Measurements from ENCODE around the gene DHODH. TPM values are rescaled to one million over a fixed set of nuclear protein-coding genes. Genes with fewer than 3 reads are reported as not detected.

The DHODH gene
- total and polyA plus RNA-seq, 2 of the 13 experiments (the other 11 are each of a cell fraction or from before 2014, with no cell fraction given), result 10.7 to 16.4 TPM

DNA sequence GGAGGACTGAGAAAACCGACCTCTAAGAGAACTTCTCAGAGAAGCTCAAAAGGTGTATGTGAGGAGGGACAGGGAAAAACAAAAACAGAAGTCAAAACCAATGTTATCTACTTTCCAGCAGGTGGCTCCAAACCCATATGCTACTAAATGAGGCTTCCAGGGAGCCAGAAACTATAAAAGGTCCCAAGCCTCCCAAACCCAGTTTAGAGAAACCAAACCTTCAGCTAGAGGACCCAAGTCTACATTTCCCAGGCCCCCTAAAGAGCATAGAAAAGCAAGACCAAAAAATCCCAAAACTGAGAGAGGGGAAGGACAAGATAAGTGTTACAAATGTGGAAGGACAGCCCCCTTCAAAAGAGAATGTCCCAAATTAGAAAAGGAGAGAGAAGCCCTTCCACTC lies 58.2 kb downstream of the DHODH start:
- Histone ChIP-seq H3K4me3 (replicated peaks in 1 of 3; ENCODE audit: insufficient read depth in 1 of 3, low read depth in 2 of 3, low read length in 3 of 3) (no peak overlapping the region), H3K36me3 (replicated peaks in 1 of 2; ENCODE audit: control insufficient read depth in 1 of 2, insufficient read depth in 2 of 2, low read length in 2 of 2) (no peaks in the 10 kb centered on the region; a peak in 1 of 5 replicates), H4K20me1 (ENCODE audit: insufficient read depth, low read length) (no peaks in the 10 kb centered on the region), H3K27ac (ENCODE audit: extremely low read length, insufficient read depth, low read length) (no peak overlapping the region), H3K27me3 (ENCODE audit: control insufficient read depth in 1 of 2, insufficient read depth in 2 of 2, low read length in 2 of 2) (no peaks in the 10 kb centered on the region), H3K4me2 (ENCODE audit: low read depth, low read length) (no peak overlapping the region), H2AFZ (ENCODE audit: low read length) (no peak overlapping the region), H3K9me3 (ENCODE audit: low read length) (0 out of 2 replicates have a peak, but pooled peaks cover 4% of the 10 kb centered on the region), H3K4me1 (ENCODE audit: insufficient read depth, low read length) (peaks cover 78% of the 10 kb centered on the region), H3K9ac (ENCODE audit: insufficient read depth, low read depth, low read length) (no peak overlapping the region), H3K79me2 (ENCODE audit: insufficient read depth, low read length) (no peaks in the 10 kb centered on the region)
- DNase-seq (ENCODE audit: low spot score) (peak; percentile 72), ATAC-seq (peak; percentile 44), FAIRE-seq (peak; percentile 79)
- in situ Hi-C loops (cut with HindIII; ENCODE audit: extremely low pct_ligation_motif_present, low pct_unique_long_range_greater_than_20kb), result loop anchor here (5.0 kb wide), 1 partner anchor 36 kb away; no protein-coding TSS in a partner anchor
- 7% methylated on average over 1 of the region's 1 CpG for WGBS (ENCODE audit: low lambda C conversion rate)
- ChIA-PET CTCF (ENCODE audit: low intra/inter-chr PET ratio, low total read pairs) (interaction anchor here (1.1 to 5.2 kb wide), 6 partner anchors 24 to 34 kb away, joined by 3 to 58 read pairs (median 4); partner anchors contain the start of genes DHX38 and TXNL4B), POLR2A (interaction anchor here (0.6 to 4.0 kb wide), 7 partner anchors 12 to 103 kb away, joined by 3 to 36 read pairs (median 5); partner anchors contain the start of genes DHX38, HP and TXNL4B)
- BruUV-seq (replicated peaks), result no TSS peak
- intact Hi-C loops (cut with micrococcal nuclease; ENCODE audit: unreplicated experiment), result loop anchor here (1.0 to 2.0 kb wide), 3 partner anchors 27 to 58 kb away; partner anchors contain the start of genes DHODH, DHX38 and TXNL4B
- TF ChIP-seq KLF16 (CRISPR knock-in tag; IDR thresholded peaks at IDR 0.05), result peak in 1 of 2 experiments; percentile 68; a peak in 1 of 4 replicates
- no peak for TF ChIP-seq MLLT10 (CRISPR knock-in tag; IDR thresholded peaks at IDR 0.05)
- TF ChIP-seq KAT8 (CRISPR knock-in tag; IDR thresholded peaks at IDR 0.05), result 0 out of 2 replicates have a peak, but pooled peaks have one; percentile 21
- TF ChIP-seq TSC22D2 (CRISPR knock-in tag; IDR thresholded peaks at IDR 0.05; ENCODE audit: borderline replicate concordance), result no peak
- TF ChIP-seq SRSF9 (IDR thresholded peaks at IDR 0.05; ENCODE audit: borderline replicate concordance, insufficient read depth, low read depth, low read length, poor library complexity, severe bottlenecking), result no peak
- peak; percentile 81 for TF ChIP-seq STAG1 (CRISPR knock-in tag; IDR thresholded peaks at IDR 0.05)
- no peak for TF ChIP-seq ZMYM3 (CRISPR knock-in tag; IDR thresholded peaks at IDR 0.05)
- no peak for TF ChIP-seq SAFB2 (CRISPR knock-in tag; IDR thresholded peaks at IDR 0.05; ENCODE audit: borderline replicate concordance, low read depth)
- TF ChIP-seq HDAC6 (IDR thresholded peaks at IDR 0.05; ENCODE audit: low read depth, low read length), result no peak
- no peak for TF ChIP-seq FOXA3 (CRISPR knock-in tag; IDR thresholded peaks at IDR 0.05)
- TF ChIP-seq, protein P1, sequence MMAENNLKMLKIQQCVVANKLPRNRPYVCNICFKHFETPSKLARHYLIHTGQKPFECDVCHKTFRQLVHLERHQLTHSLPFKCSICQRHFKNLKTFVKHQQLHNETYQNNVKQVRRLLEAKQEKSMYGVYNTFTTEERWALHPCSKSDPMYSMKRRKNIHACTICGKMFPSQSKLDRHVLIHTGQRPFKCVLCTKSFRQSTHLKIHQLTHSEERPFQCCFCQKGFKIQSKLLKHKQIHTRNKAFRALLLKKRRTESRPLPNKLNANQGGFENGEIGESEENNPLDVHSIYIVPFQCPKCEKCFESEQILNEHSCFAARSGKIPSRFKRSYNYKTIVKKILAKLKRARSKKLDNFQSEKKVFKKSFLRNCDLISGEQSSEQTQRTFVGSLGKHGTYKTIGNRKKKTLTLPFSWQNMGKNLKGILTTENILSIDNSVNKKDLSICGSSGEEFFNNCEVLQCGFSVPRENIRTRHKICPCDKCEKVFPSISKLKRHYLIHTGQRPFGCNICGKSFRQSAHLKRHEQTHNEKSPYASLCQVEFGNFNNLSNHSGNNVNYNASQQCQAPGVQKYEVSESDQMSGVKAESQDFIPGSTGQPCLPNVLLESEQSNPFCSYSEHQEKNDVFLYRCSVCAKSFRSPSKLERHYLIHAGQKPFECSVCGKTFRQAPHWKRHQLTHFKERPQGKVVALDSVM (CRISPR knock-in tag; IDR thresholded peaks at IDR 0.05), result no peak
- TF ChIP-seq HNF4A (CRISPR knock-in tag; IDR thresholded peaks at IDR 0.05), result no peak
- 0 out of 2 replicates have a peak, but pooled peaks have one; percentile 16 for TF ChIP-seq ZKSCAN8 (CRISPR knock-in tag; IDR thresholded peaks at IDR 0.05; ENCODE audit: borderline replicate concordance)
- TF ChIP-seq SOX6 (IDR thresholded peaks at IDR 0.05), result no peak
- TF ChIP-seq SOX6 (CRISPR knock-in tag; IDR thresholded peaks at IDR 0.05), result 0 out of 2 replicates have a peak, but pooled peaks have one; percentile 1
- no peak for TF ChIP-seq ZNF136 (CRISPR knock-in tag; IDR thresholded peaks at IDR 0.05; ENCODE audit: low read depth)
- TF ChIP-seq ZNF282 (IDR thresholded peaks at IDR 0.05; ENCODE audit: partially characterized antibody), result no peak
- TF ChIP-seq ZNF724P (CRISPR knock-in tag; IDR thresholded peaks at IDR 0.05; ENCODE audit: borderline replicate concordance), result no peak
- no peak for TF ChIP-seq CBX2 (IDR thresholded peaks at IDR 0.05; ENCODE audit: low read depth, low read length)
- TF ChIP-seq CBX2 (CRISPR knock-in tag; IDR thresholded peaks at IDR 0.05; ENCODE audit: low read depth), result no peak
- TF ChIP-seq NR1H2 (CRISPR knock-in tag; IDR thresholded peaks at IDR 0.05; ENCODE audit: borderline replicate concordance, low read depth), result no peak
- TF ChIP-seq ZBTB7A (CRISPR knock-in tag; IDR thresholded peaks at IDR 0.05), result no peak
- TF ChIP-seq ZNF235 (CRISPR knock-in tag; IDR thresholded peaks at IDR 0.05; ENCODE audit: borderline replicate concordance), result no peak
- no peak for TF ChIP-seq TBL1XR1 (IDR thresholded peaks at IDR 0.05; ENCODE audit: borderline replicate concordance, low read length, partially characterized antibody)
- no peak for TF ChIP-seq ZFP36 (IDR thresholded peaks at IDR 0.05; ENCODE audit: borderline replicate concordance, low read depth, low read length, partially characterized antibody)
- TF ChIP-seq POLR2G (IDR thresholded peaks at IDR 0.05; ENCODE audit: low read depth, low read length), result peak; percentile 37; the same call in 1 of the 2 replicates
